Measurements from ENCODE around the gene HSF2.
"Not testable (repeated sequence)": the region's sequence is repeated elsewhere in the genome, so short reads cannot be mapped to it uniquely, and the experiment has no call there.

The HSF2 gene

DNA sequence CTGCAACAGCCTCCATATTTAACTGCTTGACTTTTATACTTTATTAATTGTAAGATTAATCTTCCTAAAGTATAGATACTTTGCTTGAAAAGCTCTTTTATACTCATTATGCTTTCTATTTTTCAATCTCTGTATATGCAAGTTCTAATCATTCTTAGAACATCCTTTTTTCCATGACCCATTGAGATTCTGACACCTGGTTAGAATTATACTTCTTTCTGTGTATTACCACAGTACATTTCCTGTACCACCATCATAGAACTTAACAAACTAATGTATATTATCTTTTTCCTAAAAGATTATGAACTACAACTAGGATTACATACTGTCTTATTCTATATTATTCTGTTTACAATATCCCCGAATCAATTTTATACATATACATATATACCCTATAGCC, 58.6 kb downstream of the HSF2 start:
- no peak for DNase-seq

DNA sequence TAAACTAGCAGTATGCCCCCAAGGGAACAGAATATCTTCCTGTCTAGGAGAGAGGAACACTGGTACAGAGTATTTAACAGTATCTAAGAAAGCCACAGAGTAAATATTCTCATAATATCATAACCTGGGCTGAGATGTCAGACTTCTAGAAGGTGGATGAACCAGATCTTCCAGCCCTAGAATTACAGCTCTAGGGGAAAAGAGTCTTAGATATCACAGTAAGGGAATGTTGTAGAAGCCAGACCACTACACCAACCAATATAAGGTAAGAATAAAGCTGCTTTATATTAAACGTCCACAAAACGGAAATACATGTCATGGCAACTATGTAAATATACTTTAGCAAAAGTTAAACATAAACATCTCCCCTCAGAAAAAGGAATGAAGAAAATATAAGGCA, 59.8 kb downstream of the HSF2 start:
- DNase-seq, result no peak

DNA sequence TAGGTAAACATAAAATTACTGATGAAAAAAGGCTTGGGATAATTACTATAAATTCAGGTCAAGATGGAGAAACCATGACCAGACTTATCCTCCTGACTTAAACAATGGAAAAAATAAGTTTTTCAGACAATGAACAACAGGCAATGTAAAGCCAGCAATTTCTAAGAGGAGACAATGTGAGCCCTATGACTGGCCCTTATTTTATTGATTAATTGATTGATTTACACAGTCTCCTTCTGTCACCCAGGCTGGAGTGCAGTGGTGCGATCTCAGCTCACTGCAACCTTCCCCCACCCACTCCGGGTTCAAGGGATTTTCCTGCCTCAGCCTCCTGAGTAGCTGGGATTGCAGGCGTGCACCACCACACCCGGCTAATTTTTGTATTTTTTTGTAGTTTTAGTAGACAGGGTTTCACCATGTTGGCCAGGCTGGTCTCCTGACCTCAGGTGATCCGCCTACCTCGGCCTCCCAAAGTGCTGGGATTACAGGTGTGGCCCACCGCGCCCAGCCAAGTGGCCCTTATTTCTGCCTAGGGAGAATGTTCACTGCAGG, 60.5 kb downstream of the HSF2 start:
- DNase-seq, result not testable (repeated sequence)

- no peak for DNase-seq
Observed at GRCh38 chr6:122461885-122462284, 62.4 kb downstream of the HSF2 start.

GRCh38 chr6:122471107-122472021, 71.9 kb downstream of the HSF2 start, which contains the start of gene SERINC1:
Gene SERINC1, minus strand, starts transcription at chr6:122471807. Its CDS starts 70 bp downstream, at chr6:122471737.
- DNase-seq, result peak; percentile 93 to 94

GRCh38 chr6:122472022-122472340, 72.5 kb downstream of the HSF2 start:
- DNase-seq, result no peak

DNA sequence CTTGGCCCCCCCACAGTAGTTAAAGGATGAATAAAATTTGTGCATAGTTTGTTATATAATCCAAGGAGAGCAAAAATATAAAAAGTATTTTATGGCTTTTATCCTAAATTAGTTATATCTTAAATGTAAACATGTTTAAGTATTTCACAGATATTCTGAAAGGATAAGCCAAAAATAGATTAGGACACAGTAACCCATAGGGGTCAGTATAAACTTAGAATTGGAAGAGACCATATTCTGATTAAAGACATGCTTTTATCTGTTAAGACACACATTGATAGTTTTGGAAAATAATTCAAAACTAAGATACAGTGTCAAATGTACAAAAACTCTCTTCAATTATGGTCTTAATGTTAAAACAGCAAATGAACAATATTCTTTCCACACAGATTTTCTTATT, 76.7 kb downstream of the HSF2 start:
- DNase-seq, result peak in 1 of 2 donors; percentile 42

DNA sequence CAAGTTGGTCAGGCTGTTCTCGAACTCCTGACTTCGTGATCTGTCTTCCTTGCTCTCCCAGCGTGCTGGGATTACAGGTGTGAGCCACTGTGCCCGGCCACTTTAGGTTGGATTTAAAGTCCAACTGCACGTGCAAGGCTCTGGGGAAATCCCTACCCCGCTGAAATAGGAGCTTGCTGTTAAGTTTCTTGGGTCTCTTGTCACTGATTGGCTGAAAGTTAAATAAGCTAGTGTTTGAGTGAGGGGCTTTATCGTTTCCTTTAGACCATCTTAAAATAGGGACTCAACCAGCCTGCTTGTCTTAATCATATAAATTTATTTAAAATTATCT, 83.3 kb downstream of the HSF2 start:
- no peak for DNase-seq
